Nephron (organoid): ENCODE measurements around the gene FAIM2.

ENCODE experiments used
- H3K27ac Mint-ChIP-seq, 3 experiments: 2 replicates each; pipeline ENCODE4 v1.8.0; 2020; ENCODE audit warnings: mixed read lengths in 3 of 3, mild to moderate bottlenecking in 2 of 3, moderate library complexity in 1 of 3
- H3K27me3 Mint-ChIP-seq: 2 replicates; pipeline ENCODE4 v1.8.0; 2021; ENCODE audit warnings: low read depth, mild to moderate bottlenecking, moderate library complexity, mixed read lengths
- H3K36me3 Mint-ChIP-seq: 2 replicates; pipeline ENCODE4 v1.8.0; 2020; ENCODE audit warnings: low read depth, mixed read lengths
- H3K4me1 Mint-ChIP-seq: 2 replicates; pipeline ENCODE4 v1.8.0; 2020; ENCODE audit warnings: mixed read lengths
- H3K4me3 Mint-ChIP-seq, 3 experiments: 2 replicates each; pipeline ENCODE4 v1.8.0; 2020; ENCODE audit warnings: mild to moderate bottlenecking in 3 of 3, mixed read lengths in 3 of 3, moderate library complexity in 2 of 3
- H3K9me3 Mint-ChIP-seq: 2 replicates; pipeline ENCODE4 v1.8.0; 2020; ENCODE audit warnings: mixed read lengths
- TF ChIP-seq, protein P1 (sequence below), 3 experiments: fragments of 200-600 bp; sonication (generic); IDR thresholded peaks; one replicate each; pipeline ENCODE4 v1.5.0; 2021; ENCODE audit warnings: antibody characterized with exemption in 3 of 3; ENCODE audit not compliant: unreplicated experiment in 3 of 3

The FAIM2 gene

GRCh38 chr12:49949866-49950265 is 46.2 kb upstream of the FAIM2 start:
- TF ChIP-seq, protein P1, sequence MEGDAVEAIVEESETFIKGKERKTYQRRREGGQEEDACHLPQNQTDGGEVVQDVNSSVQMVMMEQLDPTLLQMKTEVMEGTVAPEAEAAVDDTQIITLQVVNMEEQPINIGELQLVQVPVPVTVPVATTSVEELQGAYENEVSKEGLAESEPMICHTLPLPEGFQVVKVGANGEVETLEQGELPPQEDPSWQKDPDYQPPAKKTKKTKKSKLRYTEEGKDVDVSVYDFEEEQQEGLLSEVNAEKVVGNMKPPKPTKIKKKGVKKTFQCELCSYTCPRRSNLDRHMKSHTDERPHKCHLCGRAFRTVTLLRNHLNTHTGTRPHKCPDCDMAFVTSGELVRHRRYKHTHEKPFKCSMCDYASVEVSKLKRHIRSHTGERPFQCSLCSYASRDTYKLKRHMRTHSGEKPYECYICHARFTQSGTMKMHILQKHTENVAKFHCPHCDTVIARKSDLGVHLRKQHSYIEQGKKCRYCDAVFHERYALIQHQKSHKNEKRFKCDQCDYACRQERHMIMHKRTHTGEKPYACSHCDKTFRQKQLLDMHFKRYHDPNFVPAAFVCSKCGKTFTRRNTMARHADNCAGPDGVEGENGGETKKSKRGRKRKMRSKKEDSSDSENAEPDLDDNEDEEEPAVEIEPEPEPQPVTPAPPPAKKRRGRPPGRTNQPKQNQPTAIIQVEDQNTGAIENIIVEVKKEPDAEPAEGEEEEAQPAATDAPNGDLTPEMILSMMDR (IDR thresholded peaks at IDR 0.05; ENCODE audit: unreplicated experiment in 3 of 3) = no peak
- Mint-ChIP-seq H3K9me3 (no peaks in the 10 kb centered on the region), H3K4me3 (no peak overlapping the region), H3K4me1 (peaks cover 12% of the 10 kb centered on the region), H3K36me3 (no peaks in the 10 kb centered on the region), H3K27me3 (peaks cover 56% of the 10 kb centered on the region), H3K27ac (no peak overlapping the region)

- TF ChIP-seq, protein P1 (IDR thresholded peaks at IDR 0.05; ENCODE audit: unreplicated experiment in 3 of 3) = no peak
- H3K27me3 Mint-ChIP-seq = peaks cover 55% of the 10 kb centered on the region
- no peak overlapping the region for H3K4me3 Mint-ChIP-seq
- H3K4me1 Mint-ChIP-seq = peaks cover 12% of the 10 kb centered on the region
- H3K27ac Mint-ChIP-seq = no peak overlapping the region
- no peaks in the 10 kb centered on the region for H3K9me3 Mint-ChIP-seq
- no peaks in the 10 kb centered on the region for H3K36me3 Mint-ChIP-seq
Measured at GRCh38 chr12:49948866-49949845, 45.5 kb upstream of the FAIM2 start.

DNA sequence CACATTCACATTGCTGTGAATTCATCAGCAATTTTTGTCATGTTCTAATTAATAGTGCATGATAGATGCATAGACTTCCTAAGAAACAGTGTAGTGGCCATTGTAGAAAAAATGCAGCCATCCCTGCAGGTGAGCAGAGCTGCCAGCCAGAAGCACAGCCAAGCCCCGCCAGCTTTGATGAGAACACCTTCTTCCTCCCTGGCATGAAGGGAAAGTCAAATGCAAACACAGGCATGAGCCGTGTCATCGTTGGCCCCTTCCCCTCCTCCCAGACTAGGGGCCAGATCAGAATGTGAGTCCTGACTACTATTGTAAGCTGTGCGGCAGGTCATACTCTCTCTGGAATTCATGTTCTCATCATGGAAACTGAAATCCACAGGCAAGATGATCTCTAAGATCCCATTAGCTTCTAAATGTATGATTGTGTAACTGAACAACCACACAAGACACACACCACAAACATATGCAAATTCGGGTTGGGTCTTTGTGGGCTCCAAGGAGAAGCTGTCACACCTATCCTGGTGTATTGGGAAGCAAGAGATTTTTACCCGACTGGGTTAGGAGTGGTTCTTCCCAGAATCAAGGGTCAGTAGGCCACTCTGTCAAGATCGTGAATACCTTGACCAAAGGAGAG is 44.0 kb upstream of the FAIM2 start:
- TF ChIP-seq, protein P1 (IDR thresholded peaks at IDR 0.05; ENCODE audit: unreplicated experiment in 3 of 3) = no peak
- H3K4me3 Mint-ChIP-seq = no peak overlapping the region

DNA sequence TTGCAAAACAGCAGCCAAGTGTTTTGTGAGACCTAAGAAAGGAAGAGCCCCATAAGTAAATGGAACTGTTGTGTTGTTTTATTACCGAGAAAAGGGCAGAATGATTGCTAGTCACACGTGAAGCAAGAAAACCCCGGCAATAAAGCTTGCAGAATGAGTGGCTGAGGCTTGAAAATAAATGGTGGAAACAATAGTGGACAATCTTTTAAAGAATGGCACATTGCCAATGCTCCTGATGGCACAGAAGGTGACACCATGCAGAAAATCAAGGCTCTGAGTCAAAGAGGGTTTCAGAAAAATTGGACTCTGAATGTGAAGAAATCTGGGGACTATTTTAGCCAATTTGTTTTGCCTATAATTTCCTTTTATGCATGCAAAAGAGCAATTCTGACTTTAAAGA is 42.8 kb upstream of the FAIM2 start:
- Mint-ChIP-seq H3K27ac (peak overlapping the region in 2 of 3 experiments; percentile 3 to 19), H3K36me3 (no peaks in the 10 kb centered on the region), H3K4me1 (peaks cover 18% of the 10 kb centered on the region), H3K4me3 (no peak overlapping the region), H3K27me3 (peaks cover 58% of the 10 kb centered on the region), H3K9me3 (no peaks in the 10 kb centered on the region)
- TF ChIP-seq, protein P1 (IDR thresholded peaks at IDR 0.05; ENCODE audit: unreplicated experiment in 3 of 3) = no peak

More for the DNA sequence above, 44.0 kb upstream of the FAIM2 start:
- Mint-ChIP-seq H3K27ac (peak overlapping the region in 1 of 3 experiments; percentile 30), H3K36me3 (no peaks in the 10 kb centered on the region), H3K4me1 (peaks cover 18% of the 10 kb centered on the region), H3K9me3 (no peaks in the 10 kb centered on the region), H3K27me3 (peaks cover 55% of the 10 kb centered on the region)

DNA sequence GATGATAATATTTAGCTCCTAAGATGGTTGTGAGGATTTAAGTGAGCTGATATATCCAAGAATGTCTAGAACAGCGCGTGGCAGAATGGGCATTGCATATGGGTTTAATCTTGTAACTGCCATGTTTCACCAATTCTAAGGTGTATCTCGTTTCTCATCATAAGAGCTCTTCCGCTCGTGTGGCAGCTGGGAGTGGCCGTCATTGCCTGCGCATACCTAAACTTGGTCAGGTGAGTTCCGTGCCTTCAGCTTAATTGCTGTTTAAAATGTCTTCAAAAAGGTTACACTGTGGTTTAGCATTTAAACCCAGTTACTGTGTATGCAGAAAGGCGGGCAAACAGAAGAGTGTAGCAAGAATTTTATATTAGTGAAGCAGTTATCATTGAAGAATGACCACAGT is 42.4 kb upstream of the FAIM2 start:
- Mint-ChIP-seq H3K4me3 (peak overlapping the region in 1 of 3 experiments; percentile 43), H3K9me3 (no peaks in the 10 kb centered on the region), H3K4me1 (peaks cover 18% of the 10 kb centered on the region), H3K27ac (peak overlapping the region; percentile 3 to 19 (median 14)), H3K36me3 (no peaks in the 10 kb centered on the region), H3K27me3 (peaks cover 57% of the 10 kb centered on the region)
- TF ChIP-seq, protein P1 (IDR thresholded peaks at IDR 0.05; ENCODE audit: unreplicated experiment in 3 of 3) = no peak
